ENCODE results near the gene XG.
"Not testable (repeated sequence)": the region's sequence is repeated elsewhere in the genome, so short reads cannot be mapped to it uniquely, and the experiment has no call there.

The XG gene

GRCh38 chrX:2799369-2799768 is 47.5 kb downstream of the XG start:
- H3K36me3 ChIP-seq (ENCODE audit: low read depth), result no peaks in the 10 kb centered on the region
- no peaks in the 10 kb centered on the region for H3K9me3 ChIP-seq (ENCODE audit: severe bottlenecking)
- no peak for DNase-seq (ENCODE audit: low spot score)
- no peak overlapping the region for H3K27ac ChIP-seq (ENCODE audit: poor library complexity, severe bottlenecking)
- no peak for ATAC-seq (ENCODE audit: low read depth)
- H3K27me3 ChIP-seq (ENCODE audit: insufficient read depth, poor library complexity, severe bottlenecking), result no peaks in the 10 kb centered on the region
- TF ChIP-seq, protein P1, sequence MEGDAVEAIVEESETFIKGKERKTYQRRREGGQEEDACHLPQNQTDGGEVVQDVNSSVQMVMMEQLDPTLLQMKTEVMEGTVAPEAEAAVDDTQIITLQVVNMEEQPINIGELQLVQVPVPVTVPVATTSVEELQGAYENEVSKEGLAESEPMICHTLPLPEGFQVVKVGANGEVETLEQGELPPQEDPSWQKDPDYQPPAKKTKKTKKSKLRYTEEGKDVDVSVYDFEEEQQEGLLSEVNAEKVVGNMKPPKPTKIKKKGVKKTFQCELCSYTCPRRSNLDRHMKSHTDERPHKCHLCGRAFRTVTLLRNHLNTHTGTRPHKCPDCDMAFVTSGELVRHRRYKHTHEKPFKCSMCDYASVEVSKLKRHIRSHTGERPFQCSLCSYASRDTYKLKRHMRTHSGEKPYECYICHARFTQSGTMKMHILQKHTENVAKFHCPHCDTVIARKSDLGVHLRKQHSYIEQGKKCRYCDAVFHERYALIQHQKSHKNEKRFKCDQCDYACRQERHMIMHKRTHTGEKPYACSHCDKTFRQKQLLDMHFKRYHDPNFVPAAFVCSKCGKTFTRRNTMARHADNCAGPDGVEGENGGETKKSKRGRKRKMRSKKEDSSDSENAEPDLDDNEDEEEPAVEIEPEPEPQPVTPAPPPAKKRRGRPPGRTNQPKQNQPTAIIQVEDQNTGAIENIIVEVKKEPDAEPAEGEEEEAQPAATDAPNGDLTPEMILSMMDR (IDR thresholded peaks at IDR 0.05; ENCODE audit: poor library complexity, severe bottlenecking), result no peak
- H3K4me1 ChIP-seq (ENCODE audit: insufficient read depth, poor library complexity, severe bottlenecking), result no peaks in the 10 kb centered on the region
- H3K4me3 ChIP-seq (ENCODE audit: severe bottlenecking), result no peak overlapping the region

DNA sequence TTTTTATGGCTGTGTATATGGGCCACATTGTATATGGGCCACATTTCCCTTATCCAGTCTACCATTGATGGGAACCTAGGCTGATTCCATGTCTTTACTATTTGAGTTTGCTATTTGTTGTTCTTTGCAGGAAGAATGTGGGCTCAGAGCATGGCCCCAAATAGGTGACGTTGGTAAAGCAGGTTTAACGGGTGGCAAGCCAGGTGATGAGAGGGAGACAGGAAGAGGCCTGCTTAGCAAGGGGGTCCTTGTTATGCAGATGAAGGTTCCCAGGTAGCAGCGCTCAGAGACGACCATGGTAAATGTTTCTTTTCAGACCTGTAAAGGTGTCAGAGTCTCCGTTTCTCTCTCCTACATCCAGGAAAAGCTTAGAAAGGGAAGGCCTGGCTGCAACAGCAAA is 48.1 kb downstream of the XG start:
- H3K4me3 ChIP-seq (ENCODE audit: severe bottlenecking); ATAC-seq (ENCODE audit: low read depth); DNase-seq (ENCODE audit: low spot score); H3K27ac ChIP-seq (ENCODE audit: poor library complexity, severe bottlenecking); H3K4me1 ChIP-seq (ENCODE audit: insufficient read depth, poor library complexity, severe bottlenecking); H3K27me3 ChIP-seq (ENCODE audit: insufficient read depth, poor library complexity, severe bottlenecking); H3K9me3 ChIP-seq (ENCODE audit: severe bottlenecking); H3K36me3 ChIP-seq (ENCODE audit: low read depth): not testable (repeated sequence)

- Histone ChIP-seq H3K27me3 (ENCODE audit: insufficient read depth, poor library complexity, severe bottlenecking) (no peaks in the 10 kb centered on the region), H3K4me1 (ENCODE audit: insufficient read depth, poor library complexity, severe bottlenecking) (no peaks in the 10 kb centered on the region), H3K36me3 (ENCODE audit: low read depth) (no peaks in the 10 kb centered on the region), H3K9me3 (ENCODE audit: severe bottlenecking) (no peaks in the 10 kb centered on the region), H3K27ac (ENCODE audit: poor library complexity, severe bottlenecking) (no peak overlapping the region), H3K4me3 (ENCODE audit: severe bottlenecking) (no peak overlapping the region)
- no peak for DNase-seq (ENCODE audit: low spot score)
- TF ChIP-seq, protein P1 (IDR thresholded peaks at IDR 0.05; ENCODE audit: poor library complexity, severe bottlenecking), result no peak
- ATAC-seq (ENCODE audit: low read depth), result no peak
Measured at GRCh38 chrX:2801223-2801622, 49.4 kb downstream of the XG start.

- not testable (repeated sequence) for H3K4me3 ChIP-seq (ENCODE audit: severe bottlenecking); H3K36me3 ChIP-seq (ENCODE audit: low read depth); H3K4me1 ChIP-seq (ENCODE audit: insufficient read depth, poor library complexity, severe bottlenecking); ATAC-seq (ENCODE audit: low read depth); H3K27me3 ChIP-seq (ENCODE audit: insufficient read depth, poor library complexity, severe bottlenecking); H3K9me3 ChIP-seq (ENCODE audit: severe bottlenecking); H3K27ac ChIP-seq (ENCODE audit: poor library complexity, severe bottlenecking); DNase-seq (ENCODE audit: low spot score)
Measured at GRCh38 chrX:2802376-2803090, 50.7 kb downstream of the XG start.

DNA sequence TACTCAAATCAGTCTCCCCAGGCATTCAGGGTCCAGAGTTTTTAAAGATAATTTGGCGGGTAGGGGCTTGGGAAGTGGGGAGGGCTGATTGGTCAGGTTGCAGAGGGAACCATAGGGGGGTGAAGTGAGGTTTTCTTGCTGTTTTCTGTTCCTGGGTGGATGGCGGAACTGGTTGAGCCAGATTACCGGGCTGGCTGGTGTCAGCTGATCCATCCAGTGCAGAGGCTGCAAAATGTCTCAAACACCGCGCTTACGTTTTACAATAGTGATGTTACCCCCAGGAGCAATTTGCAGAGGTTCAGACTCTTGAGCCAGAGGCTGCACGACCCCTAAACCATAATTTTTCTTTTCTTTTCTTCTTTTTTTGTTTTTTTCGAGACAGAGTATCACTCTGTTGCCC is 51.6 kb downstream of the XG start:
- not testable (repeated sequence) for ATAC-seq (ENCODE audit: low read depth); H3K27me3 ChIP-seq (ENCODE audit: insufficient read depth, poor library complexity, severe bottlenecking); H3K4me3 ChIP-seq (ENCODE audit: severe bottlenecking); DNase-seq (ENCODE audit: low spot score); H3K27ac ChIP-seq (ENCODE audit: poor library complexity, severe bottlenecking); H3K4me1 ChIP-seq (ENCODE audit: insufficient read depth, poor library complexity, severe bottlenecking); H3K9me3 ChIP-seq (ENCODE audit: severe bottlenecking); H3K36me3 ChIP-seq (ENCODE audit: low read depth)

DNA sequence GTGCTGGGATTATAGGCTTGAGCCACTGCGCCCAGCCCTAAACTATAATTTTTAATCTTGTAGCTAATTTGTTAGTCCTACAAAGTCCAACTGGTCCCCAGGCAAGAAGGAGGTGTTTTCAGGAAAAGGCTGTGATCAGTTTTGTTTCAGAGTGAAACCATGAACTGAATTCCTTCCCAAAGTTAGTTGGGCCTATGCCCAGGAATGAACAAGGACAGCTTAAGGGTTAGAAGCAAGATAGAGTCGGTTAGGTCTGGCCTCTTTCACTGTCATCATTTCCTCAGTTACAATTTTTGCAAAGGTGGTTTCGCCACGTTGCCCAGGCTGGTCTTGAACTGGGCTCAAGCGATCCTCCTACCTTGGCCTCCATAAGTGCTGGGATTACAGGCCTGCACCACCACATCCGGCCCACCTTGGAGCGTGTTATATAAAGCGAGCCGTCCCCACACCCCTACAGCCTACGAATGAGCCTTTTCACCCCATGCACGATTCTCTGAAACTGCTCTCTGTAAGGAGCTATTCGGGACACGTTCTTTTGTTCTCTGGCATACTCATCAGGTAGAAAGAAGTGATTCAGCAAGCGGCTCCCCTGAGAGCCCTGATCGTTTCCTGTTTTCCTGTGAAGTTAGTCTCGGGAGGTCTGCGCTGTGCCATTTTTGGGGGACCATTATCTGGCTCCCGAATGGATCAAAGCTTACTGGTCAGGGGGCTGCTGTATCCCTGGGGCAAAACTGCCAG is 52.4 kb downstream of the XG start:
- ATAC-seq (ENCODE audit: low read depth); H3K27ac ChIP-seq (ENCODE audit: poor library complexity, severe bottlenecking); H3K4me3 ChIP-seq (ENCODE audit: severe bottlenecking); DNase-seq (ENCODE audit: low spot score); H3K36me3 ChIP-seq (ENCODE audit: low read depth); H3K27me3 ChIP-seq (ENCODE audit: insufficient read depth, poor library complexity, severe bottlenecking); H3K9me3 ChIP-seq (ENCODE audit: severe bottlenecking); H3K4me1 ChIP-seq (ENCODE audit: insufficient read depth, poor library complexity, severe bottlenecking): not testable (repeated sequence)

DNA sequence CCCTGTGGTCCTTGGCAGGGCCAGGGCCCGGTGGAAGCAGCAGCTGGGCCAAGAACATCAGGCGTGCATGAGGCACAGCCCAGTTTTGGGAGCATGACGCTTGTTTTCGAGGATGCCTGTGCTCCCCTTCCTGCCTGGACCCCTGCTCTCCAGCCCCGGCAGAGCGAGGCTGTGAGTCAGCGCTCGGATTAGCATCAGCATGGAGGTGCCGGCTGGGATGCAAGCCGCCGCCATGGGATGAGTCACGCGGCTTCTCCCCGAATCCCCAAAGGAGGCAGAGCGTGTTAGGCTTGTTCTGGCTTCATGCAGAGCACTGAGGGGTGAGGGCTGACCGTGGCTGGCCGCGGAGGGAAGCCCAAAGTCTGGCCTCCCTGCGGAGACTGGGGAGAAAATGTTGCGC is 53.0 kb downstream of the XG start:
- not testable (repeated sequence) for H3K9me3 ChIP-seq (ENCODE audit: severe bottlenecking); H3K27ac ChIP-seq (ENCODE audit: poor library complexity, severe bottlenecking); H3K27me3 ChIP-seq (ENCODE audit: insufficient read depth, poor library complexity, severe bottlenecking); ATAC-seq (ENCODE audit: low read depth); H3K4me1 ChIP-seq (ENCODE audit: insufficient read depth, poor library complexity, severe bottlenecking); DNase-seq (ENCODE audit: low spot score); H3K4me3 ChIP-seq (ENCODE audit: severe bottlenecking); H3K36me3 ChIP-seq (ENCODE audit: low read depth)
